WTC11 (cell line): ENCODE data around the gene RXRA. TPM values are rescaled to one million over a fixed set of nuclear protein-coding genes. Genes with fewer than 3 reads are reported as not detected.

Experiments
- ATAC-seq: fragments of 200-7000 bp; cut with Tn5 transposase; 2 replicates; pipeline ENCODE4 v1.10.0; 2021; ENCODE audit warnings: mild to moderate bottlenecking, moderate library complexity
- CTCF ChIA-PET: fragments of 300-600 bp; sonication (Branson Sonifier 250); formaldehyde crosslinking; loops from one replicate; lab custom pipeline; 2021; ENCODE audit warnings: antibody characterized with exemption; lab: Charles Lee
- POLR2A ChIA-PET: fragments of 350-600 bp; sonication (Branson Sonifier 250); formaldehyde crosslinking; loops from one replicate; lab custom pipeline; 2021; ENCODE audit warnings: antibody characterized with exemption; lab: Charles Lee
- DNase-seq: peaks from one replicate; pipeline ENCODE4 v3.0.0; 2021; ENCODE audit warnings: low spot score
- H3K27ac Mint-ChIP-seq: 2 replicates; pipeline ENCODE4 v1.8.0; 2021; ENCODE audit warnings: mixed read lengths
- H3K27me3 Mint-ChIP-seq: 2 replicates; pipeline ENCODE4 v1.8.0; 2021; ENCODE audit warnings: low read depth, mild to moderate bottlenecking, moderate library complexity, mixed read lengths
- H3K36me3 Mint-ChIP-seq: 2 replicates; pipeline ENCODE4 v1.8.0; 2021; ENCODE audit warnings: mixed read lengths
- H3K4me1 Mint-ChIP-seq: 2 replicates; pipeline ENCODE4 v1.8.0; 2022; ENCODE audit warnings: mixed read lengths
- H3K4me3 Mint-ChIP-seq: 2 replicates; pipeline ENCODE4 v1.8.0; 2021; ENCODE audit warnings: mild to moderate bottlenecking, moderate library complexity, mixed read lengths
- H3K9me3 Mint-ChIP-seq: 2 replicates; pipeline ENCODE4 v1.8.0; 2021; ENCODE audit warnings: mixed read lengths
- CBFB ChIP-seq: sonication (generic); formaldehyde crosslinking; IDR thresholded peaks from 2 replicates; pipeline ENCODE4 v1.8.1; 2022; ENCODE audit warnings: mild to moderate bottlenecking, low read depth, missing genetic modification reagents
- FOXK1 ChIP-seq: sonication (generic); formaldehyde crosslinking; IDR thresholded peaks from 2 replicates; pipeline ENCODE4 v1.8.0; 2022; ENCODE audit warnings: mild to moderate bottlenecking, moderate library complexity, missing genetic modification reagents
- GABPB1 ChIP-seq: sonication (generic); formaldehyde crosslinking; IDR thresholded peaks from 2 replicates; pipeline ENCODE4 v1.8.1; 2023; ENCODE audit warnings: mild to moderate bottlenecking, missing genetic modification reagents
- NFE2L1 ChIP-seq: sonication (generic); formaldehyde crosslinking; IDR thresholded peaks from 2 replicates; pipeline ENCODE4 v1.8.1; 2023; ENCODE audit warnings: missing genetic modification reagents
- NR3C1 ChIP-seq: sonication (generic); formaldehyde crosslinking; conservative IDR thresholded peaks from 2 replicates; pipeline ENCODE4 v1.8.1; 2023; ENCODE audit warnings: low read depth, mild to moderate bottlenecking, missing genetic modification reagents
- RELA ChIP-seq: sonication (generic); formaldehyde crosslinking; IDR thresholded peaks from 2 replicates; pipeline ENCODE4 v1.8.1; 2022; ENCODE audit warnings: missing genetic modification reagents, mild to moderate bottlenecking, borderline replicate concordance
- ZNF219 ChIP-seq: sonication (generic); formaldehyde crosslinking; IDR thresholded peaks from 2 replicates; pipeline ENCODE4 v1.8.0; 2023; ENCODE audit warnings: missing genetic modification reagents, mild to moderate bottlenecking, borderline replicate concordance
- ZNF263 ChIP-seq: sonication (generic); formaldehyde crosslinking; IDR thresholded peaks from 2 replicates; pipeline ENCODE4 v1.8.1; 2022; ENCODE audit warnings: low read depth, mild to moderate bottlenecking, moderate library complexity, missing genetic modification reagents
- ZNF671 ChIP-seq: fragments of 250-450 bp; sonication (Bioruptor Pico); IDR thresholded peaks from 2 replicates; pipeline ENCODE4 v1.8.0; 2021; ENCODE audit warnings: mild to moderate bottlenecking
- total RNA-seq: library from RNA; stranded (reverse); gene quantifications from 3 replicates; pipeline ENCODE4 v1.2.3, GENCODE V29; 2021
- TF ChIP-seq, protein P1 (sequence below): sonication (generic); formaldehyde crosslinking; IDR thresholded peaks from 2 replicates; pipeline ENCODE4 v1.8.1; 2022; ENCODE audit warnings: mild to moderate bottlenecking, moderate library complexity, missing genetic modification reagents
- TF ChIP-seq, protein P2 (sequence below): sonication (generic); formaldehyde crosslinking; IDR thresholded peaks from 2 replicates; pipeline ENCODE4 v1.8.1; 2022; ENCODE audit warnings: low read depth, mild to moderate bottlenecking, moderate library complexity, missing genetic modification reagents, borderline replicate concordance
- TF ChIP-seq, protein P3 (sequence below): fragments of 250-450 bp; sonication (Bioruptor Pico); IDR thresholded peaks from 2 replicates; pipeline ENCODE4 v1.9.0; 2021; ENCODE audit warnings: mild to moderate bottlenecking, borderline replicate concordance
- TF ChIP-seq, protein P4 (sequence below): fragments of 200-600 bp; IDR thresholded peaks from 2 replicates; pipeline ENCODE4 v1.8.0; 2022; ENCODE audit warnings: antibody characterized with exemption

RXRA gene
- total RNA-seq, 1 experiment from 2014 or later = 27.5 TPM

DNA sequence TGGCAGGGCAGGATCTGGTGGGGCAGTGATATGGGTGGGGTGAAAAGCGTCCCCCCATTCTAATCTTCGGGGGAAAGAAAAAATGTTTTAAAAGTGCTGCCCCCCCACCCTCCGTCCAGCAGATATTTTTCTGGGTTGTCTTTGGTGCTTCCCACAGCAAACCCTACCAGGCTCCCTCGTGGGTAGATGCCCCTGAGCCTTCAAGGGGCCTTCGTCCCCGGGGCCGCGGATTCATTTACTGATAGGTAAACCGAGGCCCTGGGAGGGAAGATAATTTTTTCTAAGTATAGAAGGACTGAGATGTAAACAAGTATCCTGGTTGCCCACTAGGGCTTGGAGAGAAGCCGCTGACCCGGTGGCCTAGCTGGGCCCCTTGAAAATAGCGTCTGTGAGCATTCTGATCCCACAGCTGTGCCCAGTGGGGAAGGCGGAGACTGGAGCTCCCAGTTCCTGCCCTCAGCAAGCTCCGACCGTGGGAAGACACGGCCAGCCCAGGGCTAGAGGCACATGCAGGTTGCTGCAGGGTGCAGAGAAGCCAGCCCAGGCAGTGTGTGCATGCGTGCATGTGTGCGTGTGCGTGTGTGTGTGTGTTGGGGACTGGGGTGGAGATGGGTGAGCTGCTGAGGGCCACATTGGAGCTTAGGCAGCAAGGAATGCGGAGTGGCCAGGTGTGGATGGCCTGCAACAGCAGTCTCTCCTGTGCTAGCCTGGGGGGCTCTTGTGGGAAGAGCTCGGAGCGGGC lies 6.0 kb upstream of the RXRA start:
- no peak for DNase-seq
- peaks cover 29% of the 10 kb centered on the region for H3K4me1 Mint-ChIP-seq
- H3K27ac Mint-ChIP-seq = no peak overlapping the region
- no peak for TF ChIP-seq CBFB
- ChIA-PET CTCF (interaction anchor here (0.5 to 1.7 kb wide), 5 partner anchors 10 to 149 kb away, joined by 3 to 6 read pairs (median 5); no protein-coding TSS in a partner anchor), POLR2A (no interaction called here)
- H3K27me3 Mint-ChIP-seq = no peaks in the 10 kb centered on the region
- H3K4me3 Mint-ChIP-seq = no peak overlapping the region
- peak; percentile 10 for ATAC-seq
- H3K9me3 Mint-ChIP-seq = no peaks in the 10 kb centered on the region
- H3K36me3 Mint-ChIP-seq = no peaks in the 10 kb centered on the region

DNA sequence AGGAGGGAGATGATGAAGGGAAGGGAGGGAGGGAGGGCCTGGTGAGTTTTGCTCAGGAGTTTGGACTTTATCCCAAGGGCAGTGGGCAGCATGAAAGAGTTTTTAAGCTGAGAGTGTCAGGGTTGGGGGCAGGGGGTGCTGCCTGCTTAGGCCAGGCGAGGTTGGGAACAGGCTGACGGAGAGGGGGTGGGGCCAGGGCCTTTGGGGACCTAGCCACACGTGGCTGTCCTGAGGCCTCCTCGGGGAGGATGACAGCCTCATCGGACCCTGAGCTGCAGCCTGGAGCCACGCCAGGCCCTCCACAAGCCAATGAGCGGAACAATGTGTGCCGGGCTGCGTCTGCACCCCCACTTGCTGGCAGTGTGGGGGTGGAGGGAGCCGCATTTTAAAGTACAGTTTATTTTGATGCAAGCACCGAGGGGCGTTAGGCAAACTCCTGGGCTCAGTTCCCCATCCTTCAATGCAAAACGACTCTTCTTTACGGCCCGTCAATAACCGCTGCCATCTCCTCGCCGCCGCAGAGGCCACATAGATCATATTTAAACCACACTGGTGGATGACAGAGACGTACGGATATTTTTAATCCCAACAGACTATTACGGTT lies 5.3 kb upstream of the RXRA start:
- Mint-ChIP-seq H3K4me1 (peaks cover 29% of the 10 kb centered on the region), H3K27me3 (no peaks in the 10 kb centered on the region), H3K36me3 (no peaks in the 10 kb centered on the region), H3K4me3 (no peak overlapping the region), H3K27ac (no peak overlapping the region), H3K9me3 (no peaks in the 10 kb centered on the region)
- ChIA-PET CTCF (interaction anchor here (0.5 to 1.7 kb wide), 5 partner anchors 9 to 150 kb away, joined by 3 to 6 read pairs (median 5); no protein-coding TSS in a partner anchor), POLR2A (no interaction called here)
- peak; percentile 15 for ATAC-seq
- DNase-seq = no peak
- TF ChIP-seq GABPB1 (CRISPR knock-in tag) (0 out of 2 replicates have a peak, but pooled peaks have one; percentile 41), NR3C1 (CRISPR knock-in tag) (no peak)
- TF ChIP-seq, protein P1, sequence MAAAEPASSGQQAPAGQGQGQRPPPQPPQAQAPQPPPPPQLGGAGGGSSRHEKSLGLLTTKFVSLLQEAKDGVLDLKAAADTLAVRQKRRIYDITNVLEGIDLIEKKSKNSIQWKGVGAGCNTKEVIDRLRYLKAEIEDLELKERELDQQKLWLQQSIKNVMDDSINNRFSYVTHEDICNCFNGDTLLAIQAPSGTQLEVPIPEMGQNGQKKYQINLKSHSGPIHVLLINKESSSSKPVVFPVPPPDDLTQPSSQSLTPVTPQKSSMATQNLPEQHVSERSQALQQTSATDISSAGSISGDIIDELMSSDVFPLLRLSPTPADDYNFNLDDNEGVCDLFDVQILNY (CRISPR knock-in tag) = no peak

DNA sequence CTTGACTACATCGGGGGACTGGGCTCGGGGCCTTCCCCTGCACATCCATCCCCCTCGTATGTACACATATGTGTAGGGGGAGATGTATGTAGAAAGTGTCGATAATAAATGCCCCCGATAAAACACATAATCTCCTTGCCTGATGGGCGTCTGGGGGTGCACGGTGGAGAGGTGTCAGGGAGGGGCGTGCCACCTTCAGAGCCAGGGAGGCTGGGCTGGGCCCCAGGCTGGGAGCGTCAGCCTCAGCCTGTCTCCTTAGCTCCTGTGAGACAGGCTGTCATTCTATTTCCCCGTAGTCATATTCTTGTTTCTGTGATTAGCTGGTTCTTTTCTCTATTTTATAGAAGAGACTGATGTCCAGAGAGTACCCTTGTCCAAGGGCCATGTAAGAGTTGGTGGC lies 4.7 kb upstream of the RXRA start:
- POLR2A ChIA-PET = no interaction called here
- no peak for DNase-seq
- no peaks in the 10 kb centered on the region for H3K27me3 Mint-ChIP-seq
- TF ChIP-seq ZNF263 (CRISPR knock-in tag) (no peak), ZNF671 (CRISPR knock-in tag) (no peak), ZNF219 (CRISPR knock-in tag) (no peak), NFE2L1 (CRISPR knock-in tag) (no peak), RELA (CRISPR knock-in tag) (no peak), FOXK1 (no peak)
- TF ChIP-seq, protein P2, sequence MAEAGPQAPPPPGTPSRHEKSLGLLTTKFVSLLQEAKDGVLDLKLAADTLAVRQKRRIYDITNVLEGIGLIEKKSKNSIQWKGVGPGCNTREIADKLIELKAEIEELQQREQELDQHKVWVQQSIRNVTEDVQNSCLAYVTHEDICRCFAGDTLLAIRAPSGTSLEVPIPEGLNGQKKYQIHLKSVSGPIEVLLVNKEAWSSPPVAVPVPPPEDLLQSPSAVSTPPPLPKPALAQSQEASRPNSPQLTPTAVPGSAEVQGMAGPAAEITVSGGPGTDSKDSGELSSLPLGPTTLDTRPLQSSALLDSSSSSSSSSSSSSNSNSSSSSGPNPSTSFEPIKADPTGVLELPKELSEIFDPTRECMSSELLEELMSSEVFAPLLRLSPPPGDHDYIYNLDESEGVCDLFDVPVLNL (CRISPR knock-in tag) = no peak
- TF ChIP-seq, protein P3, sequence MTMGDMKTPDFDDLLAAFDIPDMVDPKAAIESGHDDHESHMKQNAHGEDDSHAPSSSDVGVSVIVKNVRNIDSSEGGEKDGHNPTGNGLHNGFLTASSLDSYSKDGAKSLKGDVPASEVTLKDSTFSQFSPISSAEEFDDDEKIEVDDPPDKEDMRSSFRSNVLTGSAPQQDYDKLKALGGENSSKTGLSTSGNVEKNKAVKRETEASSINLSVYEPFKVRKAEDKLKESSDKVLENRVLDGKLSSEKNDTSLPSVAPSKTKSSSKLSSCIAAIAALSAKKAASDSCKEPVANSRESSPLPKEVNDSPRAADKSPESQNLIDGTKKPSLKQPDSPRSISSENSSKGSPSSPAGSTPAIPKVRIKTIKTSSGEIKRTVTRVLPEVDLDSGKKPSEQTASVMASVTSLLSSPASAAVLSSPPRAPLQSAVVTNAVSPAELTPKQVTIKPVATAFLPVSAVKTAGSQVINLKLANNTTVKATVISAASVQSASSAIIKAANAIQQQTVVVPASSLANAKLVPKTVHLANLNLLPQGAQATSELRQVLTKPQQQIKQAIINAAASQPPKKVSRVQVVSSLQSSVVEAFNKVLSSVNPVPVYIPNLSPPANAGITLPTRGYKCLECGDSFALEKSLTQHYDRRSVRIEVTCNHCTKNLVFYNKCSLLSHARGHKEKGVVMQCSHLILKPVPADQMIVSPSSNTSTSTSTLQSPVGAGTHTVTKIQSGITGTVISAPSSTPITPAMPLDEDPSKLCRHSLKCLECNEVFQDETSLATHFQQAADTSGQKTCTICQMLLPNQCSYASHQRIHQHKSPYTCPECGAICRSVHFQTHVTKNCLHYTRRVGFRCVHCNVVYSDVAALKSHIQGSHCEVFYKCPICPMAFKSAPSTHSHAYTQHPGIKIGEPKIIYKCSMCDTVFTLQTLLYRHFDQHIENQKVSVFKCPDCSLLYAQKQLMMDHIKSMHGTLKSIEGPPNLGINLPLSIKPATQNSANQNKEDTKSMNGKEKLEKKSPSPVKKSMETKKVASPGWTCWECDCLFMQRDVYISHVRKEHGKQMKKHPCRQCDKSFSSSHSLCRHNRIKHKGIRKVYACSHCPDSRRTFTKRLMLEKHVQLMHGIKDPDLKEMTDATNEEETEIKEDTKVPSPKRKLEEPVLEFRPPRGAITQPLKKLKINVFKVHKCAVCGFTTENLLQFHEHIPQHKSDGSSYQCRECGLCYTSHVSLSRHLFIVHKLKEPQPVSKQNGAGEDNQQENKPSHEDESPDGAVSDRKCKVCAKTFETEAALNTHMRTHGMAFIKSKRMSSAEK (CRISPR knock-in tag) = no peak
- TF ChIP-seq, protein P4, sequence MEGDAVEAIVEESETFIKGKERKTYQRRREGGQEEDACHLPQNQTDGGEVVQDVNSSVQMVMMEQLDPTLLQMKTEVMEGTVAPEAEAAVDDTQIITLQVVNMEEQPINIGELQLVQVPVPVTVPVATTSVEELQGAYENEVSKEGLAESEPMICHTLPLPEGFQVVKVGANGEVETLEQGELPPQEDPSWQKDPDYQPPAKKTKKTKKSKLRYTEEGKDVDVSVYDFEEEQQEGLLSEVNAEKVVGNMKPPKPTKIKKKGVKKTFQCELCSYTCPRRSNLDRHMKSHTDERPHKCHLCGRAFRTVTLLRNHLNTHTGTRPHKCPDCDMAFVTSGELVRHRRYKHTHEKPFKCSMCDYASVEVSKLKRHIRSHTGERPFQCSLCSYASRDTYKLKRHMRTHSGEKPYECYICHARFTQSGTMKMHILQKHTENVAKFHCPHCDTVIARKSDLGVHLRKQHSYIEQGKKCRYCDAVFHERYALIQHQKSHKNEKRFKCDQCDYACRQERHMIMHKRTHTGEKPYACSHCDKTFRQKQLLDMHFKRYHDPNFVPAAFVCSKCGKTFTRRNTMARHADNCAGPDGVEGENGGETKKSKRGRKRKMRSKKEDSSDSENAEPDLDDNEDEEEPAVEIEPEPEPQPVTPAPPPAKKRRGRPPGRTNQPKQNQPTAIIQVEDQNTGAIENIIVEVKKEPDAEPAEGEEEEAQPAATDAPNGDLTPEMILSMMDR = no peak
- no peak overlapping the region for H3K27ac Mint-ChIP-seq
- no peaks in the 10 kb centered on the region for H3K36me3 Mint-ChIP-seq
- CTCF ChIA-PET = interaction anchor here (0.5 to 1.7 kb wide), 3 partner anchors 27 to 957 kb away, joined by 3 to 6 read pairs (median 6); no protein-coding TSS in a partner anchor
- H3K4me1 Mint-ChIP-seq = peaks cover 29% of the 10 kb centered on the region
- no peaks in the 10 kb centered on the region for H3K9me3 Mint-ChIP-seq
- no peak overlapping the region for H3K4me3 Mint-ChIP-seq
- no peak for ATAC-seq
